WTC11 (cell line): ENCODE data around the gene TAMM41. TPM values are rescaled to one million over a fixed set of nuclear protein-coding genes. Genes with fewer than 3 reads are reported as not detected.

Experiments
- ATAC-seq: fragments of 200-7000 bp; cut with Tn5 transposase; 2 replicates; pipeline ENCODE4 v1.10.0; 2021; ENCODE audit warnings: mild to moderate bottlenecking, moderate library complexity
- CTCF ChIA-PET: fragments of 300-600 bp; sonication (Branson Sonifier 250); formaldehyde crosslinking; loops from one replicate; lab custom pipeline; 2021; ENCODE audit warnings: antibody characterized with exemption; lab: Charles Lee
- POLR2A ChIA-PET: fragments of 350-600 bp; sonication (Branson Sonifier 250); formaldehyde crosslinking; loops from one replicate; lab custom pipeline; 2021; ENCODE audit warnings: antibody characterized with exemption; lab: Charles Lee
- DNase-seq: peaks from one replicate; pipeline ENCODE4 v3.0.0; 2021; ENCODE audit warnings: low spot score
- H3K27ac Mint-ChIP-seq: 2 replicates; pipeline ENCODE4 v1.8.0; 2021; ENCODE audit warnings: mixed read lengths
- H3K27me3 Mint-ChIP-seq: 2 replicates; pipeline ENCODE4 v1.8.0; 2021; ENCODE audit warnings: low read depth, mild to moderate bottlenecking, moderate library complexity, mixed read lengths
- H3K36me3 Mint-ChIP-seq: 2 replicates; pipeline ENCODE4 v1.8.0; 2021; ENCODE audit warnings: mixed read lengths
- H3K4me1 Mint-ChIP-seq: 2 replicates; pipeline ENCODE4 v1.8.0; 2022; ENCODE audit warnings: mixed read lengths
- H3K4me3 Mint-ChIP-seq: 2 replicates; pipeline ENCODE4 v1.8.0; 2021; ENCODE audit warnings: mild to moderate bottlenecking, moderate library complexity, mixed read lengths
- H3K9me3 Mint-ChIP-seq: 2 replicates; pipeline ENCODE4 v1.8.0; 2021; ENCODE audit warnings: mixed read lengths
- AFF4 ChIP-seq: sonication (generic); formaldehyde crosslinking; IDR thresholded peaks from 2 replicates; pipeline ENCODE4 v1.8.1; 2023; ENCODE audit warnings: mild to moderate bottlenecking, missing genetic modification reagents, borderline replicate concordance
- ATF1 ChIP-seq: sonication (generic); formaldehyde crosslinking; IDR thresholded peaks from 2 replicates; pipeline ENCODE4 v1.8.1; 2023; ENCODE audit warnings: mild to moderate bottlenecking, moderate library complexity, missing genetic modification reagents
- CBFB ChIP-seq: sonication (generic); formaldehyde crosslinking; IDR thresholded peaks from 2 replicates; pipeline ENCODE4 v1.8.1; 2022; ENCODE audit warnings: mild to moderate bottlenecking, low read depth, missing genetic modification reagents
- ELF4 ChIP-seq: sonication (generic); formaldehyde crosslinking; IDR thresholded peaks from 2 replicates; pipeline ENCODE4 v1.8.1; 2022; ENCODE audit warnings: low read depth, mild to moderate bottlenecking, moderate library complexity, missing genetic modification reagents
- FOXK1 ChIP-seq: sonication (generic); formaldehyde crosslinking; IDR thresholded peaks from 2 replicates; pipeline ENCODE4 v1.8.0; 2022; ENCODE audit warnings: mild to moderate bottlenecking, moderate library complexity, missing genetic modification reagents
- GRHL2 ChIP-seq: fragments of 250-450 bp; sonication (Bioruptor Pico); IDR thresholded peaks from 2 replicates; pipeline ENCODE4 v1.8.0; 2022; ENCODE audit warnings: mild to moderate bottlenecking, moderate library complexity; ENCODE audit not compliant: insufficient replicate concordance, severe bottlenecking
- GTF2I ChIP-seq: fragments of 250-450 bp; sonication (Bioruptor Pico); conservative IDR thresholded peaks from 2 replicates; pipeline ENCODE4 v1.4.0; 2021; ENCODE audit warnings: mild to moderate bottlenecking
- IRF1 ChIP-seq: sonication (generic); formaldehyde crosslinking; IDR thresholded peaks from 2 replicates; pipeline ENCODE4 v1.8.0; 2023; ENCODE audit warnings: missing genetic modification reagents
- NFATC4 ChIP-seq: fragments of 250-450 bp; sonication (Bioruptor Pico); IDR thresholded peaks from 2 replicates; pipeline ENCODE4 v1.9.0; 2021; ENCODE audit warnings: mild to moderate bottlenecking
- NFE2L1 ChIP-seq: sonication (generic); formaldehyde crosslinking; IDR thresholded peaks from 2 replicates; pipeline ENCODE4 v1.8.1; 2023; ENCODE audit warnings: missing genetic modification reagents
- NR2C2 ChIP-seq: sonication (generic); formaldehyde crosslinking; IDR thresholded peaks from 2 replicates; pipeline ENCODE4 v1.8.0; 2022; ENCODE audit warnings: mild to moderate bottlenecking, missing genetic modification reagents
- OVOL2 ChIP-seq: fragments of 250-450 bp; sonication (Bioruptor Pico); IDR thresholded peaks from 2 replicates; pipeline ENCODE4 v1.9.0; 2021; ENCODE audit warnings: mild to moderate bottlenecking, borderline replicate concordance
- RORB ChIP-seq: fragments of 250-450 bp; sonication (Bioruptor Pico); IDR thresholded peaks from 2 replicates; pipeline ENCODE4 v1.9.0; 2021; ENCODE audit warnings: mild to moderate bottlenecking
- SOX15 ChIP-seq: fragments of 250-450 bp; sonication (Bioruptor Pico); IDR thresholded peaks from 2 replicates; pipeline ENCODE4 v1.9.0; 2021; ENCODE audit warnings: mild to moderate bottlenecking
- TEAD1 ChIP-seq: sonication (generic); formaldehyde crosslinking; IDR thresholded peaks from 2 replicates; pipeline ENCODE4 v1.8.0; 2022; ENCODE audit warnings: mild to moderate bottlenecking, missing genetic modification reagents
- ZMAT4 ChIP-seq: fragments of 250-450 bp; sonication (Bioruptor Pico); IDR thresholded peaks from 2 replicates; pipeline ENCODE4 v1.9.0; 2021; ENCODE audit warnings: mild to moderate bottlenecking
- ZNF232 ChIP-seq: sonication (generic); formaldehyde crosslinking; IDR thresholded peaks from 2 replicates; pipeline ENCODE4 v1.8.0; 2022; ENCODE audit warnings: mild to moderate bottlenecking, missing genetic modification reagents
- ZNF317 ChIP-seq: sonication (generic); formaldehyde crosslinking; IDR thresholded peaks from 2 replicates; pipeline ENCODE4 v1.8.1; 2023; ENCODE audit warnings: low read depth, mild to moderate bottlenecking, moderate library complexity, missing genetic modification reagents, borderline replicate concordance
- ZNF423 ChIP-seq: fragments of 250-450 bp; sonication (Bioruptor Pico); IDR thresholded peaks from 2 replicates; pipeline ENCODE4 v2.1.2; 2022; ENCODE audit warnings: mild to moderate bottlenecking, moderate library complexity
- ZNF532 ChIP-seq: fragments of 250-450 bp; sonication (Bioruptor Pico); IDR thresholded peaks from 2 replicates; pipeline ENCODE4 v1.9.0; 2021; ENCODE audit warnings: mild to moderate bottlenecking, borderline replicate concordance
- ZNF671 ChIP-seq: fragments of 250-450 bp; sonication (Bioruptor Pico); IDR thresholded peaks from 2 replicates; pipeline ENCODE4 v1.8.0; 2021; ENCODE audit warnings: mild to moderate bottlenecking
- total RNA-seq: library from RNA; stranded (reverse); gene quantifications from 3 replicates; pipeline ENCODE4 v1.2.3, GENCODE V29; 2021
- TF ChIP-seq, protein P1 (sequence below): sonication (generic); formaldehyde crosslinking; IDR thresholded peaks from 2 replicates; pipeline ENCODE4 v1.8.0; 2022; ENCODE audit warnings: mild to moderate bottlenecking, missing genetic modification reagents
- TF ChIP-seq, protein P2 (sequence below): sonication (generic); formaldehyde crosslinking; IDR thresholded peaks from 2 replicates; pipeline ENCODE4 v1.8.0; 2022; ENCODE audit warnings: mild to moderate bottlenecking, missing genetic modification reagents
- TF ChIP-seq, protein P3 (sequence below): sonication (generic); formaldehyde crosslinking; IDR thresholded peaks from 2 replicates; pipeline ENCODE4 v1.8.1; 2022; ENCODE audit warnings: low read depth, mild to moderate bottlenecking, moderate library complexity, missing genetic modification reagents, borderline replicate concordance

TAMM41 gene
- total RNA-seq, 1 experiment from 2014 or later: 23.0 TPM

DNA sequence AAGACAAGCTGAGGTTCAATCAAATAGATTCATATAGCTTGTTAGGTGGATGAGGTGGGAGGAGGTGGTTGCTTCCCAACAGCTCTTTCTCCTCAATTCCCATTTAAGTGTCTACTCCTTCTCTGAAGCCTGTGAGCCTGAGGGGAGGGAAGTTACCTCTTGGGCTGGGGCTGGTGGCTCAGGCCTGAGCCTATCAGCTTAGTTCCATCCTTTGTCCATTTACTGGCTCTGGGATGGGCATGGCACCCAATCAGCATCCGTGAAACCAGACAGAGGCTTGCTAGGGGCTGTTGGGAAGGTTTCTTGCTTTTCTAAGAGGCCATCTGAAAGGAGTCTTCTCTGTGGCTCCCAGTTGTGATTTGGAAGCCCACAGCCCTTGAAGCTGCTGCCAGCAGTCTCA is 57.3 kb downstream of the TAMM41 start (continued):
- no peak for TF ChIP-seq AFF4 (CRISPR knock-in tag)
- TF ChIP-seq, protein P1, sequence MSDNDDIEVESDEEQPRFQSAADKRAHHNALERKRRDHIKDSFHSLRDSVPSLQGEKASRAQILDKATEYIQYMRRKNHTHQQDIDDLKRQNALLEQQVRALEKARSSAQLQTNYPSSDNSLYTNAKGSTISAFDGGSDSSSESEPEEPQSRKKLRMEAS: no peak
- TF ChIP-seq ZNF232: no peak
- TF ChIP-seq ZMAT4 (CRISPR knock-in tag): no peak
- TF ChIP-seq SOX15 (CRISPR knock-in tag): no peak
- TF ChIP-seq, protein P2, sequence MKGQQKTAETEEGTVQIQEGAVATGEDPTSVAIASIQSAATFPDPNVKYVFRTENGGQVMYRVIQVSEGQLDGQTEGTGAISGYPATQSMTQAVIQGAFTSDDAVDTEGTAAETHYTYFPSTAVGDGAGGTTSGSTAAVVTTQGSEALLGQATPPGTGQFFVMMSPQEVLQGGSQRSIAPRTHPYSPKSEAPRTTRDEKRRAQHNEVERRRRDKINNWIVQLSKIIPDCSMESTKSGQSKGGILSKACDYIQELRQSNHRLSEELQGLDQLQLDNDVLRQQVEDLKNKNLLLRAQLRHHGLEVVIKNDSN: no peak
- TF ChIP-seq, protein P3, sequence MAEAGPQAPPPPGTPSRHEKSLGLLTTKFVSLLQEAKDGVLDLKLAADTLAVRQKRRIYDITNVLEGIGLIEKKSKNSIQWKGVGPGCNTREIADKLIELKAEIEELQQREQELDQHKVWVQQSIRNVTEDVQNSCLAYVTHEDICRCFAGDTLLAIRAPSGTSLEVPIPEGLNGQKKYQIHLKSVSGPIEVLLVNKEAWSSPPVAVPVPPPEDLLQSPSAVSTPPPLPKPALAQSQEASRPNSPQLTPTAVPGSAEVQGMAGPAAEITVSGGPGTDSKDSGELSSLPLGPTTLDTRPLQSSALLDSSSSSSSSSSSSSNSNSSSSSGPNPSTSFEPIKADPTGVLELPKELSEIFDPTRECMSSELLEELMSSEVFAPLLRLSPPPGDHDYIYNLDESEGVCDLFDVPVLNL (CRISPR knock-in tag): no peak
- no peak for TF ChIP-seq FOXK1
- no peak for TF ChIP-seq IRF1

DNA sequence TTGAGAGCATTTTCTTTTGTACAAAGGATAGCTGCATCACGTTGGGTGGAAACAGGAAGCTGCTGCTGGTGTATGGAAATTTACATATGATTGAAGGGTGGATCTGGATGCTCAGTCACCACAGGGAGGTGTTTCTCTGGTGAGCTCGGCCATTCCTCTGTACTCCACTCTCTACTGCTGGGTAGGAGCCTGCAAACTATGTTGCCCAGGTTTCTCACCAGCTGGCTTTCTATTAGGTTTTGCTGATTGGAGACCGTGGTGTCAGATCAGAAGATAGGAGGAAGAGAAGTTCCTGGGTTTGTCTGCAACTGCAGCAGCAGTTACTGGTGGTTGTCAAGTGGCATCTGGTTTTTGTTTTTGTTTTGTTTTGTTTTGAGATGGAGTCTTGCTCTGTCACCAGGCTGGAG is 61.7 kb downstream of the TAMM41 start:
- peak; percentile 85 for ATAC-seq
- POLR2A ChIA-PET: interaction anchor here (0.6 kb wide), 1 partner anchor 803 kb away, joined by 5 read pairs; no protein-coding TSS in a partner anchor
- no peak overlapping the region for H3K4me3 Mint-ChIP-seq

DNA sequence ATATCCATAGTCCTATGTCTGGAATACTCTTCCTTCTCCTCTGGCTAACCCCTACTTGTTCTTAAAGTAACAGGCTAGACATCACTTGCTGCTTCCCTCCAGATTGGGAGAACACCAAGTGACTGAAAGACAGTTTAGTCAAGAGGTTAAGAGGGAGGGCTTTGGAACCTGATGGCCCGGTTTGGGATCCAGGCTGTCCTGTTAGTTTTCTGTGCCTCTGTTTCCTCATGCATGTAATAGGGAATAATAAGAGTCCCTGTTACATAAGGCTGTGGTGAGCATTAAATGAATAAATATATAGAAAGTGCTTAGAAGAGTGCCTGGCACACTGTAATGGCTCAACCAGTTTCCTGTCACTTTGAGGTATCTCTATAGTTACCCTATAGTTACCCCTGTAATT is 66.3 kb downstream of the TAMM41 start:
- no peak overlapping the region for H3K27ac Mint-ChIP-seq
- ChIA-PET CTCF (interaction anchor here (0.6 kb wide), 1 partner anchor 1850 kb away, joined by 3 read pairs; no protein-coding TSS in a partner anchor), POLR2A (interaction anchor here (1.3 kb wide), 1 partner anchor 10 kb away, joined by 3 read pairs; no protein-coding TSS in a partner anchor)
- no peak overlapping the region for H3K4me3 Mint-ChIP-seq
- peaks cover 6% of the 10 kb centered on the region for H3K36me3 Mint-ChIP-seq
- H3K27me3 Mint-ChIP-seq: no peaks in the 10 kb centered on the region
- peaks cover 5% of the 10 kb centered on the region for H3K4me1 Mint-ChIP-seq
- peaks cover 3% of the 10 kb centered on the region; the same call in 1 of the 2 replicates for H3K9me3 Mint-ChIP-seq
- ATAC-seq (no peak), DNase-seq (no peak)
- TF ChIP-seq ZNF317 (CRISPR knock-in tag): no peak
- TF ChIP-seq NFATC4 (CRISPR knock-in tag): no peak
- TF ChIP-seq ZNF423 (CRISPR knock-in tag): no peak
- TF ChIP-seq OVOL2 (CRISPR knock-in tag): no peak
- no peak for TF ChIP-seq ZNF532 (CRISPR knock-in tag)
- no peak for TF ChIP-seq TEAD1
- no peak for TF ChIP-seq GRHL2
- TF ChIP-seq ELF4 (CRISPR knock-in tag): no peak
- no peak for TF ChIP-seq RORB
- TF ChIP-seq ZNF671 (CRISPR knock-in tag): no peak
- no peak for TF ChIP-seq GTF2I (CRISPR knock-in tag)
- TF ChIP-seq NFE2L1 (CRISPR knock-in tag): no peak

More for the DNA sequence above, 61.7 kb downstream of the TAMM41 start:
- TF ChIP-seq ATF1: no peak
- no peak for TF ChIP-seq CBFB (CRISPR knock-in tag)
- TF ChIP-seq, protein P1: no peak
- no peak for TF ChIP-seq NR2C2 (CRISPR knock-in tag)
- peaks cover 23% of the 10 kb centered on the region for H3K36me3 Mint-ChIP-seq
- peaks cover 12% of the 10 kb centered on the region; the same call in 1 of the 2 replicates for H3K9me3 Mint-ChIP-seq
- CTCF ChIA-PET: interaction anchor here (0.8 to 1.2 kb wide), 2 partner anchors 11 to 133 kb away, joined by 3 read pairs; no protein-coding TSS in a partner anchor
- DNase-seq: no peak
- H3K27me3 Mint-ChIP-seq: no peaks in the 10 kb centered on the region
- peak overlapping the region; percentile 63 for H3K27ac Mint-ChIP-seq
- peaks cover 5% of the 10 kb centered on the region for H3K4me1 Mint-ChIP-seq
